ENCODE results near the gene ZNF345. TPM values are rescaled to one million over a fixed set of nuclear protein-coding genes. Genes with fewer than 3 reads are reported as not detected.
A peak's percentile ranks its signal among the peaks of the same experiment; 100 is the strongest.

ZNF345 gene
- total and polyA plus RNA-seq, 2 experiments from 2014 or later = 1.7 to 4.6 TPM

DNA sequence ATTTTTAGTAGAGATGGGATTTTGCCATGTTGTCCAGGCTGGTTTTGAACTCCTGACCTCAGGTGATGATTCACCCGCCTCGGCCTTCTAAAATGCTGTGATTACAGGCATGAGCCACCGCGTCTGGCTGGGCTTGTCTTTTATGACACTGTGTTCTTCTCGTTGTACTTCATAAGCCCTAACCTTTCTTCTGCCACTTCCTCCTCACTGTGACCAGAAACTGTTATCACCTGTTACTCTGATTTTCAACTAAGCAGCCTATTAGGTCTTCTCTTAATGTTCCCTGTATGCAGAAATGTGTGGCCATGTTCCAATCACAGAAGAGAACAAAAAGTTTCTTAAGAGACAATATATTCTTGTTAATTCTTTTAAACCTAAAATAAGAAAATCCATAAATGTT, 28.9 kb upstream of the ZNF345 start:
- Histone ChIP-seq H3K36me3 (ENCODE audit: low read depth) (peaks cover 94% of the 10 kb centered on the region), H3K9me3 (ENCODE audit: low read depth) (peaks cover 34% of the 10 kb centered on the region), H3K79me2 (ENCODE audit: insufficient read depth) (peaks cover 10% of the 10 kb centered on the region; the same call in 1 of the 2 replicates), H3K4me2 (ENCODE audit: unreplicated experiment) (no peak overlapping the region), H4K20me1 (ENCODE audit: insufficient read depth) (no peaks in the 10 kb centered on the region), H3K9me2 (ENCODE audit: insufficient read depth) (no peaks in the 10 kb centered on the region), H3K4me3 (no peak overlapping the region), H3K4me1 (ENCODE audit: insufficient read depth) (no peaks in the 10 kb centered on the region), H2AFZ (no peak overlapping the region), H3F3A (ENCODE audit: insufficient read depth) (peaks cover 23% of the 10 kb centered on the region), H3K9ac (no peak overlapping the region), H3K27ac (no peak overlapping the region), H3K27me3 (replicated peaks; ENCODE audit: insufficient read depth) (no peaks in the 10 kb centered on the region)
- TF ChIP-seq EZH2 (IDR thresholded peaks at IDR 0.05; ENCODE audit: insufficient read depth, poor library complexity, severe bottlenecking) (no peak), EZH2phosphoT487 (IDR thresholded peaks at IDR 0.05; ENCODE audit: insufficient read depth, low read depth) (no peak)
- in situ Hi-C loops (cut with MboI) = no loop called here
- 97 to 98% methylated on average over 5 of the region's 5 CpGs for WGBS, 2 experiments (ENCODE audit: low coverage in 1 of 2, low lambda C conversion rate in 2 of 2, missing lambda C conversion rate in 2 of 2)
- DNase-seq = no peak

- no peak overlapping the region for H3K4me2 ChIP-seq (ENCODE audit: unreplicated experiment)
These were observed 17.2 kb upstream of the ZNF345 start for GRCh38 chr19:36833430-36833829.

DNA sequence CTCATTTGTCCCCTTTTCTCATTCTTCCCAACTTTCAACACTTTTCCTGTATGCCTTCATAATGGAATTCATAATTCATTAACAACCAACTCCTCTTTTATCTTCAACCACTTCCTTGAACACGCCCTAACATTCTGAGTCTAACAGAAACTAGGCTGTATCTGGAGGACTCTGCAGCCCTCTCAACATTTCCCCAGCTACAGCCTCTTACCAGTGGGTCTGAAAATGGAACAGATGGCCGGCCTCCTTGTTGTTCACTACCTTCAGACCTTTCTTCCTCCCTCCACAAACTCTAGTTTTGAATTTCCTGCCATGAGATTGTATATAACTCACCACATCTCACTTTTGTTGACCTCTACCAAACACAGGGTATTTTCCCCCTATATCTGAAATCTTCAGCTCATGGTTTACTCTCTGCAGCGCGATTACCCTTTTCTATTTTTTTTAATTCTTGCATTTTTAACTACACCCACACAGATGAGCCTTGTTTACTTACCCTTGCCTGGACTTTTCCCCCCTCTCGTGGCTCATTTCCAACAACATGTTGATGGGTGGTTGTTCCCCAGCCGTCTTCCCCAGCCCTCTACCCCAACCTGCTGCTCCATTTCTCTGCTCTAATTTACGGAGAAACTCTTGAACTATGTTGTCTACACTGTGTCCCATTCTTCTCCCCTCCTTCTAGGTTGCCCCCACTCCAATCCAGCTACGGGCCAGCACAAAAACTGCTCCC, 13.3 kb upstream of the ZNF345 start:
- Histone ChIP-seq H3K27me3 (replicated peaks; ENCODE audit: insufficient read depth) (no peaks in the 10 kb centered on the region), H3K79me2 (ENCODE audit: insufficient read depth) (peaks cover 83% of the 10 kb centered on the region), H3K9me3 (ENCODE audit: low read depth) (no peaks in the 10 kb centered on the region), H3K4me3 (peak overlapping the region; percentile 87), H3K4me1 (ENCODE audit: insufficient read depth) (peaks cover 3% of the 10 kb centered on the region), H4K20me1 (ENCODE audit: insufficient read depth) (no peaks in the 10 kb centered on the region), H3K36me3 (ENCODE audit: low read depth) (peaks cover 23% of the 10 kb centered on the region), H2AFZ (peak overlapping the region; percentile 93), H3F3A (ENCODE audit: insufficient read depth) (peaks cover 7% of the 10 kb centered on the region), H3K9me2 (ENCODE audit: insufficient read depth) (no peaks in the 10 kb centered on the region), H3K27ac (peak overlapping the region; percentile 80), H3K9ac (peak overlapping the region; percentile 87), H3K4me2 (ENCODE audit: unreplicated experiment) (peak overlapping the region; percentile 88)
- WGBS, 2 experiments (ENCODE audit: low coverage in 1 of 2, low lambda C conversion rate in 2 of 2, missing lambda C conversion rate in 2 of 2) = 17 to 20% methylated on average over 8 of the region's 8 CpGs
- DNase-seq = peak; percentile 42
- TF ChIP-seq EZH2 (IDR thresholded peaks at IDR 0.05; ENCODE audit: insufficient read depth, poor library complexity, severe bottlenecking) (no peak), EZH2phosphoT487 (IDR thresholded peaks at IDR 0.05; ENCODE audit: insufficient read depth, low read depth) (no peak)
- in situ Hi-C loops (cut with MboI) = no loop called here

More at GRCh38 chr19:36833430-36833829, 17.2 kb upstream of the ZNF345 start:
- H3K27me3 ChIP-seq (replicated peaks; ENCODE audit: insufficient read depth) = no peaks in the 10 kb centered on the region
- no peak overlapping the region for H3K4me3 ChIP-seq
- no peak for DNase-seq
- H4K20me1 ChIP-seq (ENCODE audit: insufficient read depth) = no peaks in the 10 kb centered on the region
- peaks cover 62% of the 10 kb centered on the region for H3K36me3 ChIP-seq (ENCODE audit: low read depth)
- TF ChIP-seq EZH2phosphoT487 (IDR thresholded peaks at IDR 0.05; ENCODE audit: insufficient read depth, low read depth) (no peak), EZH2 (IDR thresholded peaks at IDR 0.05; ENCODE audit: insufficient read depth, poor library complexity, severe bottlenecking) (no peak)
- WGBS, 2 experiments (ENCODE audit: low coverage in 1 of 2, low lambda C conversion rate in 2 of 2, missing lambda C conversion rate in 2 of 2) = 93 to 97% methylated on average over 2 of the region's 2 CpGs
- no peak overlapping the region for H2AFZ ChIP-seq
- peaks cover 92% of the 10 kb centered on the region for H3K79me2 ChIP-seq (ENCODE audit: insufficient read depth)
- H3K9ac ChIP-seq = no peak overlapping the region
- no peaks in the 10 kb centered on the region for H3K9me3 ChIP-seq (ENCODE audit: low read depth)
- no peaks in the 10 kb centered on the region for H3F3A ChIP-seq (ENCODE audit: insufficient read depth)
- H3K9me2 ChIP-seq (ENCODE audit: insufficient read depth) = no peaks in the 10 kb centered on the region
- H3K4me1 ChIP-seq (ENCODE audit: insufficient read depth) = peaks cover 3% of the 10 kb centered on the region; the same call in 1 of the 2 replicates
- no peak overlapping the region for H3K27ac ChIP-seq
- in situ Hi-C loops (cut with MboI) = no loop called here

- 1 to 2% methylated on average over 56 of the region's 56 CpGs for WGBS, 2 experiments (ENCODE audit: low coverage in 1 of 2, low lambda C conversion rate in 2 of 2, missing lambda C conversion rate in 2 of 2)
These were observed 12.5 kb upstream of the ZNF345 start, which contains the start of gene ZNF790 for GRCh38 chr19:36837906-36838783. Gene ZNF790, minus strand, starts transcription at chr19:36838387. Its CDS starts 12,768 bp downstream, at chr19:36825619.

More at GRCh38 chr19:36837906-36838783, 12.5 kb upstream of the ZNF345 start, which contains the start of gene ZNF790:
- peaks cover 15% of the 10 kb centered on the region for H3K36me3 ChIP-seq (ENCODE audit: low read depth)
- DNase-seq = peak; percentile 95
- peaks cover 79% of the 10 kb centered on the region for H3K79me2 ChIP-seq (ENCODE audit: insufficient read depth)
- H2AFZ ChIP-seq = peak within 1 kb of the TSS; percentile 93
- H3K27ac ChIP-seq = peak within 1 kb of the TSS; percentile 80
- no peaks in the 10 kb centered on the region for H3K27me3 ChIP-seq (replicated peaks; ENCODE audit: insufficient read depth)
- H3K9ac ChIP-seq = peak within 1 kb of the TSS; percentile 87
- H3K9me3 ChIP-seq (ENCODE audit: low read depth) = no peaks in the 10 kb centered on the region
- H3K4me1 ChIP-seq (ENCODE audit: insufficient read depth) = peaks cover 3% of the 10 kb centered on the region
- H3F3A ChIP-seq (ENCODE audit: insufficient read depth) = peaks cover 7% of the 10 kb centered on the region
- no peaks in the 10 kb centered on the region for H4K20me1 ChIP-seq (ENCODE audit: insufficient read depth)
- H3K4me2 ChIP-seq (ENCODE audit: unreplicated experiment) = peak within 1 kb of the TSS; percentile 88
- TF ChIP-seq EZH2 (IDR thresholded peaks at IDR 0.05; ENCODE audit: insufficient read depth, poor library complexity, severe bottlenecking) (no peak), EZH2phosphoT487 (IDR thresholded peaks at IDR 0.05; ENCODE audit: insufficient read depth, low read depth) (no peak)
- no peaks in the 10 kb centered on the region for H3K9me2 ChIP-seq (ENCODE audit: insufficient read depth)
- H3K4me3 ChIP-seq = peak within 1 kb of the TSS; percentile 87
- in situ Hi-C loops (cut with MboI) = no loop called here
